SK-N-SH treated with all-trans-retinoic acid at 6 μM for 48 hours (cell line): ENCODE data around the gene SCARF2.

ENCODE experiments used
- PPARA ChIP-seq: fragments of 250-450 bp; sonication (Bioruptor Pico); IDR thresholded peaks from 2 replicates; pipeline ENCODE4 v1.5.0; 2020; ENCODE audit warnings: mild to moderate bottlenecking, borderline replicate concordance
- ZNF8 ChIP-seq: fragments of 450-650 bp; formaldehyde crosslinking; IDR thresholded peaks from 2 replicates; pipeline ENCODE4 v1.5.0; 2020; ENCODE audit warnings: mild to moderate bottlenecking, moderate library complexity
- TF ChIP-seq, protein P1 (sequence below): fragments of 250-450 bp; sonication (Bioruptor Pico); IDR thresholded peaks from 2 replicates; pipeline ENCODE4 v1.5.1; 2020; ENCODE audit warnings: low read depth, mild to moderate bottlenecking, moderate library complexity

GRCh38 chr22:20397498-20397897 is 40.1 kb downstream of the SCARF2 start:
- TF ChIP-seq ZNF8 (CRISPR knock-in tag) (no peak), PPARA (CRISPR knock-in tag) (no peak)
- TF ChIP-seq, protein P1, sequence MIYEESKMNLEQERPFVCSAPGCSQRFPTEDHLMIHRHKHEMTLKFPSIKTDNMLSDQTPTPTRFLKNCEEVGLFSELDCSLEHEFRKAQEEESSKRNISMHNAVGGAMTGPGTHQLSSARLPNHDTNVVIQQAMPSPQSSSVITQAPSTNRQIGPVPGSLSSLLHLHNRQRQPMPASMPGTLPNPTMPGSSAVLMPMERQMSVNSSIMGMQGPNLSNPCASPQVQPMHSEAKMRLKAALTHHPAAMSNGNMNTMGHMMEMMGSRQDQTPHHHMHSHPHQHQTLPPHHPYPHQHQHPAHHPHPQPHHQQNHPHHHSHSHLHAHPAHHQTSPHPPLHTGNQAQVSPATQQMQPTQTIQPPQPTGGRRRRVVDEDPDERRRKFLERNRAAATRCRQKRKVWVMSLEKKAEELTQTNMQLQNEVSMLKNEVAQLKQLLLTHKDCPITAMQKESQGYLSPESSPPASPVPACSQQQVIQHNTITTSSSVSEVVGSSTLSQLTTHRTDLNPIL (CRISPR knock-in tag) = no peak
